ENCODE results near the gene HIVEP1.

- TF ChIP-seq CTCF (IDR thresholded peaks at IDR 0.05) = no peak
- TF ChIP-seq POLR2A (IDR thresholded peaks at IDR 0.05) = no peak
Measured at GRCh38 chr6:12134991-12135390, 122.9 kb downstream of the HIVEP1 start.

Data from Peyer's patch (tissue), 4 donors.